ENCODE measurements around the gene DLD. TPM values are rescaled to one million over a fixed set of nuclear protein-coding genes. Genes with fewer than 3 reads are reported as not detected.

Gene DLD
- total and polyA plus RNA-seq, 2 of the 8 experiments (the other 6 are each of a cell fraction or from before 2014, with no cell fraction given) = 63.7 to 88.5 TPM

- H3K4me3 ChIP-seq (ENCODE audit: extremely low read depth in 1 of 4, insufficient read depth in 2 of 4, low read depth in 3 of 4, low read length in 4 of 4) = no peak overlapping the region
- no peaks in the 10 kb centered on the region for H3K79me1 ChIP-seq (ENCODE audit: low read depth, low read length)
- H3K23ac ChIP-seq (ENCODE audit: insufficient read length) = no peak overlapping the region
- H3K79me2 ChIP-seq (ENCODE audit: control insufficient read depth in 1 of 2, insufficient read depth in 2 of 2, low read length in 2 of 2) = no peaks in the 10 kb centered on the region
- no peak overlapping the region for H2AK5ac ChIP-seq (ENCODE audit: low read depth, low read length)
- H3K9me3 ChIP-seq (ENCODE audit: insufficient read depth in 2 of 2, low read depth in 1 of 2, low read length in 1 of 2) = no peaks in the 10 kb centered on the region
- no peak overlapping the region for H3K14ac ChIP-seq (ENCODE audit: insufficient read length)
- no peak overlapping the region for H2BK20ac ChIP-seq (ENCODE audit: low read length)
- no peak overlapping the region for H2BK5ac ChIP-seq (ENCODE audit: low read depth, low read length)
- FAIRE-seq = no peak
- peaks cover 3 to 18% (median 11%) of the 10 kb centered on the region in 4 experiments; a peak in 6 of 7 replicates for H3K4me1 ChIP-seq (replicated peaks in 1 of 4; ENCODE audit: control insufficient read depth in 3 of 4, insufficient read depth in 4 of 4, low read length in 3 of 4)
- no peak overlapping the region for H4K5ac ChIP-seq (ENCODE audit: insufficient read length, low read depth, low read length)
- no peak overlapping the region for H2AFZ ChIP-seq (ENCODE audit: low read length)
- 90% methylated on average over 2 of the region's 2 CpGs; no CpG with 5 or more reads in 1 of the 2 experiments for WGBS, 2 experiments (ENCODE audit: extremely low coverage in 1 of 2, insufficient coverage in 1 of 2, insufficient read length in 1 of 2, insufficient replicate concordance in 2 of 2, low coverage in 1 of 2, low lambda C conversion rate in 2 of 2, missing lambda C conversion rate in 1 of 2)
- no peak overlapping the region for H3K56ac ChIP-seq (replicated peaks; ENCODE audit: insufficient read length, low read depth, low read length)
- H3K27ac ChIP-seq (ENCODE audit: low read depth, low read length) = no peak overlapping the region
- H4K20me1 ChIP-seq (replicated peaks in 1 of 2; ENCODE audit: control insufficient read depth in 1 of 2, insufficient read depth in 2 of 2, low read length in 2 of 2) = no peaks in the 10 kb centered on the region
- no peak overlapping the region for H3K18ac ChIP-seq (ENCODE audit: extremely low read depth, low read length)
- H2BK12ac ChIP-seq (ENCODE audit: low read depth, low read length) = peak overlapping the region; percentile 82; the same call in 1 of the 2 replicates
- H3K27me3 ChIP-seq (replicated peaks in 1 of 4; ENCODE audit: control insufficient read depth in 3 of 4, extremely low read depth in 1 of 4, insufficient read depth in 3 of 4, low read length in 3 of 4) = no peaks in the 10 kb centered on the region
- H3K4ac ChIP-seq (replicated peaks; ENCODE audit: insufficient read length, low read depth, low read length) = no peak overlapping the region
- H2BK15ac ChIP-seq (ENCODE audit: low read length) = no peak overlapping the region
- no peak overlapping the region for H3K9ac ChIP-seq (replicated peaks in 1 of 4; ENCODE audit: extremely low read depth in 1 of 4, low read depth in 3 of 4, low read length in 3 of 4)
- no peaks in the 10 kb centered on the region; the same call in 1 of the 2 replicates for H3K23me2 ChIP-seq (ENCODE audit: low read depth, low read length)
- TF ChIP-seq PHF8 (conservative IDR thresholded peaks at IDR 0.05; ENCODE audit: low read depth, low read length) (no peak), CTCF (IDR thresholded peaks at IDR 0.05; ENCODE audit: control extremely low read depth in 1 of 3, insufficient read depth in 1 of 3, low read depth in 1 of 3, low read length in 3 of 3) (no peak), MAX (IDR thresholded peaks at IDR 0.05) (no peak), SP1 (IDR thresholded peaks at IDR 0.05; ENCODE audit: low read depth, low read length) (no peak), USF2 (IDR thresholded peaks at IDR 0.05; ENCODE audit: low read length) (no peak), CBX5 (IDR thresholded peaks at IDR 0.05; ENCODE audit: low read depth, low read length) (no peak)
- H2BK120ac ChIP-seq (replicated peaks; ENCODE audit: low read depth, low read length) = no peak overlapping the region
- POLR2A ChIA-PET (ENCODE audit: partially characterized antibody) = interaction anchor here (1.1 to 5.0 kb wide), 3 partner anchors 10 to 50 kb away, joined by 3 to 36 read pairs (median 4); no protein-coding TSS in a partner anchor
- peaks cover 3 to 51% (median 11%) of the 10 kb centered on the region in 4 experiments; a peak in 5 of 8 replicates for H3K36me3 ChIP-seq (ENCODE audit: control insufficient read depth in 2 of 4, insufficient read depth in 4 of 4, low read length in 3 of 4)
- no peak overlapping the region; a peak in 2 of 4 replicates for H3K4me2 ChIP-seq (ENCODE audit: insufficient read depth in 1 of 2, low read depth in 2 of 2, low read length in 2 of 2)
- no peak overlapping the region for H4K8ac ChIP-seq (ENCODE audit: extremely low read depth, insufficient read depth, low read length)
- H4K91ac ChIP-seq (replicated peaks; ENCODE audit: insufficient read length, low read length) = no peak overlapping the region
- CTCF ChIA-PET (ENCODE audit: partially characterized antibody) = interaction anchor here (0.6 to 1.4 kb wide), 8 partner anchors 31 to 1693 kb away, joined by 3 to 5 read pairs (median 4); partner anchors contain the start of gene LAMB1
- DNase-seq (ENCODE audit: low read depth in 1 of 2, low spot score in 2 of 2) = no peak
These were observed 62.9 kb downstream of the DLD start for GRCh38 chr7:107953924-107954303.

Measured in H1 (cell line).